HepG2 (cell line): ENCODE data around the gene AGPAT2.

Experiments used
- FOXA1 ChIP-seq, 2 experiments: fragments of 450-650 bp in 1 of 2; sonication (generic) in 1 of 2; formaldehyde crosslinking in 1 of 2; IDR thresholded peaks; 2 replicates each; pipeline versions ENCODE4 v1.4.0 to v1.6.1; 2016 to 2020; ENCODE audit warnings: missing genetic modification reagents in 1 of 2
- SNRNP70 ChIP-seq: fragments of 200-400 bp; formaldehyde crosslinking; IDR thresholded peaks from 2 replicates; pipeline ENCODE4 v1.6.1; 2017; ENCODE audit warnings: mild to moderate bottlenecking, low read depth, low read length, moderate library complexity
- ZNF296 ChIP-seq: sonication (generic); formaldehyde crosslinking; conservative IDR thresholded peaks from 2 replicates; pipeline ENCODE4 v1.5.0; 2020; ENCODE audit warnings: mild to moderate bottlenecking, missing genetic modification reagents
- TF ChIP-seq, protein P1 (sequence below), 2 experiments: IDR thresholded peaks; 2 replicates each; pipeline ENCODE4 v1.6.1; 2011 to 2012; ENCODE audit warnings: low read length in 2 of 2, borderline replicate concordance in 1 of 2, low read depth in 1 of 2, mild to moderate bottlenecking in 1 of 2, moderate library complexity in 1 of 2
- TF ChIP-seq, protein P2 (sequence below): IDR thresholded peaks from 2 replicates; pipeline ENCODE4 v1.6.1; 2016

DNA sequence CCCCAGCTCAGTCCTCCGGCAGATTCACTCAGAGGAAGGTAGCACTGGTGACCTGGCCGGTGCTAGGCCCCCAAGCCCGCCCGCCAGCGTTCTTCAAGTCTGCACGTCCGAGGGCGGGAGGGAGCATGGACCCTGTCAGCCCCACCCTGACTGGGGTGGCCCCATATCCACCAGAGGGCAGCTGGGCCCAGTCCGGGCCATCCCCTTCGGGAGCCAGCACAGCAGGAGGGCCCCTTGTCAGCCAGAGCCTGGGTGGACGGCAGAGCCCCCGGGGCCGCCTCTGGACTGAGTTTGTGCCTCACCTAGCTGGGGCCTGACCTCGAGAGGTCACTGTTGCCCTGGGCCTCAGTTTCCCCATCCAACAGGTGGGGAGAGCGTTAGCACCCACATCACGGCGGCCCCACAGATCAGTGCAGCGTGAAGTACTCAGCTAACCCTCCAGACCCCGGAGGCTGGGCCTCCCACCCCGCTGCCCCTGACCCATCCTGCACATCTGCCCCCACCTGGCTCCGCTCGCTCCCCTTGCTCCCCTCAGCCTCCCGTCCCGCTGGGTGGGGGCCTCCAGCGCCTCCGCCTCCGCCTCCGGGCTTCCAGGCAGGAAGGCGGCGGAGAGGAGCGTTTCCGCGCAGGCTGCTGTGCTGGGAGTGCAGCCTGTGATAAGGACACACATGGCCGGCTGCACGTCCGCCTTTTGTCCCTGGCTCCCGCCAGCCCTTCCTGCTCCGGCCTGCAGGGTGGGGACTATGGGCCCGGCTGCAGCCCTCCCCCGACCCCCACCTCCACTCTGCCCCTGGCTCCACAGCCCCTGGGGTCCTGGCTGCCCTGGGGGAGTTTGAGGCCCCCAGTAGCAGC lies 41.1 kb downstream of the AGPAT2 start:
- TF ChIP-seq SNRNP70 (no peak), FOXA1 (IDR thresholded peaks at IDR 0.05) (no peak), FOXA1 (CRISPR knock-in tag; IDR thresholded peaks at IDR 0.05) (no peak), ZNF296 (CRISPR knock-in tag) (no peak)
- TF ChIP-seq, protein P1, sequence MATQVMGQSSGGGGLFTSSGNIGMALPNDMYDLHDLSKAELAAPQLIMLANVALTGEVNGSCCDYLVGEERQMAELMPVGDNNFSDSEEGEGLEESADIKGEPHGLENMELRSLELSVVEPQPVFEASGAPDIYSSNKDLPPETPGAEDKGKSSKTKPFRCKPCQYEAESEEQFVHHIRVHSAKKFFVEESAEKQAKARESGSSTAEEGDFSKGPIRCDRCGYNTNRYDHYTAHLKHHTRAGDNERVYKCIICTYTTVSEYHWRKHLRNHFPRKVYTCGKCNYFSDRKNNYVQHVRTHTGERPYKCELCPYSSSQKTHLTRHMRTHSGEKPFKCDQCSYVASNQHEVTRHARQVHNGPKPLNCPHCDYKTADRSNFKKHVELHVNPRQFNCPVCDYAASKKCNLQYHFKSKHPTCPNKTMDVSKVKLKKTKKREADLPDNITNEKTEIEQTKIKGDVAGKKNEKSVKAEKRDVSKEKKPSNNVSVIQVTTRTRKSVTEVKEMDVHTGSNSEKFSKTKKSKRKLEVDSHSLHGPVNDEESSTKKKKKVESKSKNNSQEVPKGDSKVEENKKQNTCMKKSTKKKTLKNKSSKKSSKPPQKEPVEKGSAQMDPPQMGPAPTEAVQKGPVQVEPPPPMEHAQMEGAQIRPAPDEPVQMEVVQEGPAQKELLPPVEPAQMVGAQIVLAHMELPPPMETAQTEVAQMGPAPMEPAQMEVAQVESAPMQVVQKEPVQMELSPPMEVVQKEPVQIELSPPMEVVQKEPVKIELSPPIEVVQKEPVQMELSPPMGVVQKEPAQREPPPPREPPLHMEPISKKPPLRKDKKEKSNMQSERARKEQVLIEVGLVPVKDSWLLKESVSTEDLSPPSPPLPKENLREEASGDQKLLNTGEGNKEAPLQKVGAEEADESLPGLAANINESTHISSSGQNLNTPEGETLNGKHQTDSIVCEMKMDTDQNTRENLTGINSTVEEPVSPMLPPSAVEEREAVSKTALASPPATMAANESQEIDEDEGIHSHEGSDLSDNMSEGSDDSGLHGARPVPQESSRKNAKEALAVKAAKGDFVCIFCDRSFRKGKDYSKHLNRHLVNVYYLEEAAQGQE (IDR thresholded peaks at IDR 0.05; ENCODE audit: borderline replicate concordance in 1 of 2, low read depth in 1 of 2, low read length in 2 of 2) = no peak
- TF ChIP-seq, protein P2, sequence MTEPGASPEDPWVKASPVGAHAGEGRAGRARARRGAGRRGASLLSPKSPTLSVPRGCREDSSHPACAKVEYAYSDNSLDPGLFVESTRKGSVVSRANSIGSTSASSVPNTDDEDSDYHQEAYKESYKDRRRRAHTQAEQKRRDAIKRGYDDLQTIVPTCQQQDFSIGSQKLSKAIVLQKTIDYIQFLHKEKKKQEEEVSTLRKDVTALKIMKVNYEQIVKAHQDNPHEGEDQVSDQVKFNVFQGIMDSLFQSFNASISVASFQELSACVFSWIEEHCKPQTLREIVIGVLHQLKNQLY (CRISPR knock-in tag) = no peak
